NCI-H774 (cell line): Measurements from ENCODE around the gene ZNF141.
"Not testable (repeated sequence)": the region's sequence is repeated elsewhere in the genome, so short reads cannot be mapped to it uniquely, and the experiment has no call there.

ENCODE experiments used
- DNase-seq: peaks from one replicate; lab custom pipeline; 2025; lab: John Stamatoyannopoulos, UW

The ZNF141 gene

DNA sequence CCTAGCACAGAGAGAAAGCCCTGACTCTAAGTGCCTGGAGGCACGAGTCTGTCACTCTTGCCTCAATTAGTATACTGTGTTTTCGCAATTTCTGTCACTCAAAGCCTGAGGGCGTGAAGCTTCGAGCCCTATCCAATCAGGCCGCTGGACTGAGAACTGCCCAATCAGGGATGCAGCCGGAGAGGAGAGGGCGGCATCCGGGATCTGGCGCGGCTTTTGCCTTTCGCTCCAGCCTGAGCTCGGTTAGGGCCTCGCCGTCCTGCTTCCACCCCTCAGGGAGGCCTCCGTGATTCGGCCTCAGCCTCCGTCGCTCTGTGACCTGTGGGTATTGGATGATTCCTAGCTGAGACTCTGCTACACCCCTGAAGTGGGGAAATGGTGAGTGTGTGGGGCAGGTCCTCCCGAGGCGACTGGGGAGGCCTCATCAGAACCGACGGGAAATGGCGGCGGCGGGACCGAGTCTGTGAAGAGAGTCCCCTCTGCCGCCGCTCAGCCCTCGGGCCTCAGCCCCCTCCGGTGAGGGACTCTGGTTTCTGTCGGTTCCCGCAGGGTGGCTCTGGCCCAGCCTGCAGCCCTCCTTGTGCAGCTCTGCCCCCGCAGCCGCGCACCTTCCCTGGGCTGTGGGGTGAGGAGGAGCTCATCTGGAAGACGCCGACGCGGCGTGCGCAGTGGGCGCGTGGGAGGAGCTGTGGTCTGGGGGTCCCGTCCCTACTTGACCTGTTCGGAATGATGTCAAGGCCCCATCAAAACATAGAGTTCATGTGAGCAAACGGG is 48.5 kb downstream of the ZNF141 start:
- no peak for DNase-seq

DNA sequence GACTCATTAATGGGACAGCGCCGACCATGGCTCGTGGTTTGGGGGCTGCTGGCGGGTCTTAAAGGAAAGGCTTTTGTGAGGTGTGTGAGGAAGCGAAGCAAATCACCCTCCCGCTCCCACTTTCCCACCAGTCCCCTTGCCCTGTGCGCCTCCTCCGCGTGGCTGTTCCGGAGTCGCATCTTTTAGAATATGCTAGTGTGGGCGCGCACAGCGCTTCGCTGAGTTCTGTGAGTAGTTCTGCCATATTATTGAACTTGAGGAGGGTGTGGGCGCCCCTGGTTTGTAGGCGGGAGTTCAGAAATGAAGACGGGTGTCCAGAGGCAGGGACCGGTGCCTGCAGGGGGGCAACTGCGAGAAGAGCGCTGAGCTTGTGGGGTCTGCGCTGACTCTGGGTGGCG is 49.1 kb downstream of the ZNF141 start:
- no peak for DNase-seq

DNA sequence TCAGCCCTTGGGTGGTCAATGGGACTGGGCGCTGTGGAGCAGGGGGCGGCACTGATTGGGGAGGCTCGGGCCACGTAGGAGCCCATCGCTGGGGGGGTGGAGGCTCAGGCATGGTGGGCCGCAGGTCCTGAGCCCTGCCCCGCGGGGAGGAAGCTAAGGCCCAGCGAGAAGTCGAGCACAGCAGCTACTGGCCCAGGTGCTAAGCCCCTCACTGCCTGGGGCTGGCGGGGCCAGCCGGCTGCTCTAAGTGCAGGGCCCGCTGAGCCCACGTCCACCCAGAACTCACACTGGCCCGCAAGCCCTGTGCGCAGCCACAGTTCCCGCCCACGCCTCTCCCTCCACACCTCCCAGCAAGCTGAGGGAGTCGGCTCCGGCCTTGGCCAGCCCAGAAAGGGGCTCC is 66.4 kb downstream of the ZNF141 start:
- DNase-seq = no peak

DNA sequence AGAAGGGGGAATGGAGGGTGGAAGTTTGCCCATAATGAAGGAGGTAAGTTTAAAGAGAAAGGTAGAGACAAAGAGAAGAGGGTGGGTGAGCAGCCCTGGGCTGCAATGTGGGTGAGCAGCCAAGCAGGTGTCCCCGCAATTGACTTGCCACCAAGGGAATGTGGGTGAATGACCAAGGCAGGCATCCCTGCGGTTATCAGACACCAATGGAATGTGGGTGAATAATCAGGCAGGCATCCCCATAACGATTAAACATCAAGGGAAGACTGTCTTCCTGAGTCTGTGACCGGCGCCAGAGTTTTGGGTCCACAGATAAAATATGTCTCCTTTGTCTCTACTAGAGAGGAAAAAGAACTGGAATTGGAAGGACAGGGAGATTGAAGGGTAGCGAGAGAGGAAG is 70.7 kb downstream of the ZNF141 start:
- not testable (repeated sequence) for DNase-seq

- no peak for DNase-seq
Observed at GRCh38 chr4:422587-422986, 85.0 kb downstream of the ZNF141 start.
